GM12878 (cell line): ENCODE results near the gene CD244.

Experiments
- ATF7 ChIP-seq: fragments of 450-650 bp; IDR thresholded peaks from 2 replicates; pipeline ENCODE4 v1.6.1; 2016; ENCODE audit warnings: low read depth, mild to moderate bottlenecking
- CHD2 ChIP-seq: IDR thresholded peaks from 2 replicates; pipeline ENCODE4 v1.6.1; 2011; ENCODE audit warnings: low read depth, low read length, improper control_type of control experiment, borderline replicate concordance
- POLR2A ChIP-seq: IDR thresholded peaks from 2 replicates; pipeline ENCODE4 v1.6.1; 2011; ENCODE audit warnings: low read depth, mild to moderate bottlenecking, low read length
- POLR2AphosphoS5 ChIP-seq: IDR thresholded peaks from 2 replicates; pipeline ENCODE4 v1.6.1; 2011; ENCODE audit warnings: mild to moderate bottlenecking, low read length, inconsistent platforms
- SIN3A ChIP-seq: IDR thresholded peaks from 2 replicates; pipeline ENCODE4 v1.6.1; 2012; ENCODE audit warnings: low read depth, low read length, improper control_type of control experiment
- TF ChIP-seq, protein P1 (sequence below), 3 experiments: IDR thresholded peaks in 2 of 3; conservative IDR thresholded peaks in 1 of 3; 2 replicates each; pipeline ENCODE4 v1.5.1; 2011; ENCODE audit warnings: low read depth in 3 of 3, low read length in 3 of 3, mild to moderate bottlenecking in 3 of 3, control low read depth in 2 of 3, moderate library complexity in 2 of 3, inconsistent platforms in 1 of 3, mixed read lengths in 1 of 3; ENCODE audit not compliant: control insufficient read depth in 2 of 3, insufficient read depth in 1 of 3; ENCODE audit errors: extremely low read depth in 1 of 3

- TF ChIP-seq SIN3A, result no peak
- TF ChIP-seq POLR2AphosphoS5, result no peak
- TF ChIP-seq, protein P1, sequence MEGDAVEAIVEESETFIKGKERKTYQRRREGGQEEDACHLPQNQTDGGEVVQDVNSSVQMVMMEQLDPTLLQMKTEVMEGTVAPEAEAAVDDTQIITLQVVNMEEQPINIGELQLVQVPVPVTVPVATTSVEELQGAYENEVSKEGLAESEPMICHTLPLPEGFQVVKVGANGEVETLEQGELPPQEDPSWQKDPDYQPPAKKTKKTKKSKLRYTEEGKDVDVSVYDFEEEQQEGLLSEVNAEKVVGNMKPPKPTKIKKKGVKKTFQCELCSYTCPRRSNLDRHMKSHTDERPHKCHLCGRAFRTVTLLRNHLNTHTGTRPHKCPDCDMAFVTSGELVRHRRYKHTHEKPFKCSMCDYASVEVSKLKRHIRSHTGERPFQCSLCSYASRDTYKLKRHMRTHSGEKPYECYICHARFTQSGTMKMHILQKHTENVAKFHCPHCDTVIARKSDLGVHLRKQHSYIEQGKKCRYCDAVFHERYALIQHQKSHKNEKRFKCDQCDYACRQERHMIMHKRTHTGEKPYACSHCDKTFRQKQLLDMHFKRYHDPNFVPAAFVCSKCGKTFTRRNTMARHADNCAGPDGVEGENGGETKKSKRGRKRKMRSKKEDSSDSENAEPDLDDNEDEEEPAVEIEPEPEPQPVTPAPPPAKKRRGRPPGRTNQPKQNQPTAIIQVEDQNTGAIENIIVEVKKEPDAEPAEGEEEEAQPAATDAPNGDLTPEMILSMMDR (IDR thresholded peaks at IDR 0.05 in 2 of 3, conservative IDR thresholded peaks at IDR 0.05 in 1 of 3; ENCODE audit: control insufficient read depth in 2 of 3, extremely low read depth in 1 of 3, insufficient read depth in 1 of 3, low read depth in 3 of 3, low read length in 3 of 3), result no peak
- no peak for TF ChIP-seq CHD2
- no peak for TF ChIP-seq ATF7
- TF ChIP-seq POLR2A, result no peak
Observed at GRCh38 chr1:160819186-160819585, 43.5 kb downstream of the CD244 start.
